SU-DHL-6 (cell line): ENCODE measurements around the gene COL25A1.

Experiments used
- H2AFZ ChIP-seq: fragments of 200-600 bp; sonication (generic); 2 replicates; pipeline ENCODE4 v1.6.1; 2014; ENCODE audit warnings: low read depth, mild to moderate bottlenecking, moderate library complexity, mixed read lengths, antibody characterized with exemption, low read length; ENCODE audit not compliant: severe bottlenecking
- H3F3A ChIP-seq: fragments of 200-600 bp; shearing (Covaris generic); 2 replicates; pipeline ENCODE4 v1.6.0; 2016; ENCODE audit warnings: antibody characterized with exemption, mild to moderate bottlenecking; ENCODE audit not compliant: insufficient read depth
- H3K27ac ChIP-seq: fragments of 200-600 bp; sonication (generic); 2 replicates; pipeline ENCODE4 v1.5.1; 2016; ENCODE audit warnings: low read depth, mild to moderate bottlenecking, low read length, moderate library complexity, mixed read lengths
- H3K27me3 ChIP-seq: fragments of 200-600 bp; sonication (generic), shearing (Covaris generic); 2 replicates; pipeline ENCODE4 v1.6.0; 2014; ENCODE audit warnings: mild to moderate bottlenecking, low read length
- H3K36me3 ChIP-seq: fragments of 200-600 bp; sonication (generic); 2 replicates; pipeline ENCODE4 v1.6.1; 2014; ENCODE audit warnings: mild to moderate bottlenecking, low read length, mixed read lengths
- H3K4me2 ChIP-seq: fragments of 300-600, 200-600 bp; shearing (Covaris generic), sonication (generic); 2 replicates; pipeline ENCODE4 v1.6.0; 2014; ENCODE audit warnings: low read length, low read depth, mild to moderate bottlenecking; ENCODE audit not compliant: poor library complexity, severe bottlenecking
- H3K4me3 ChIP-seq: fragments of 200-600 bp; sonication (generic); 2 replicates; pipeline ENCODE4 v1.5.1; 2014; ENCODE audit warnings: antibody characterized with exemption, low read length, mild to moderate bottlenecking, mixed read lengths; ENCODE audit not compliant: insufficient read depth, poor library complexity, severe bottlenecking
- H3K79me2 ChIP-seq: fragments of 200-600 bp; sonication (generic); 2 replicates; pipeline ENCODE4 v1.6.1; 2014; ENCODE audit warnings: mild to moderate bottlenecking, low read length, moderate library complexity; ENCODE audit not compliant: insufficient read depth
- H3K9ac ChIP-seq: fragments of 200-600 bp; sonication (generic); 2 replicates; pipeline ENCODE4 v1.7.0; 2014; ENCODE audit warnings: mild to moderate bottlenecking, low read length
- H3K9me2 ChIP-seq: fragments of 200-600 bp; sonication (generic); replicated peaks from 2 replicates; pipeline ENCODE4 v1.6.1; 2014; ENCODE audit warnings: low read length; ENCODE audit not compliant: insufficient read depth
- H3K9me3 ChIP-seq: fragments of 200-600 bp; sonication (generic); 2 replicates; pipeline ENCODE4 v1.6.1; 2014; ENCODE audit warnings: low read length, mixed read lengths; ENCODE audit not compliant: insufficient read depth
- H4K20me1 ChIP-seq: fragments of 200-600 bp; sonication (generic); 2 replicates; pipeline ENCODE4 v1.6.1; 2014; ENCODE audit warnings: low read depth, mild to moderate bottlenecking, antibody characterized with exemption, low read length, moderate library complexity, mixed read lengths
- EZH2phosphoT487 ChIP-seq: fragments of 200-600 bp; sonication (generic), shearing (Covaris generic); conservative IDR thresholded peaks from 2 replicates; pipeline ENCODE4 v1.6.1; 2018; ENCODE audit warnings: mild to moderate bottlenecking, antibody characterized with exemption, low read length, moderate library complexity, mixed read lengths
- TF ChIP-seq, protein P1 (sequence below): fragments of 200-600 bp; sonication (generic); IDR thresholded peaks from one replicate; pipeline ENCODE4 v1.5.1; 2017; ENCODE audit warnings: antibody characterized with exemption, mild to moderate bottlenecking, low read length, moderate library complexity; ENCODE audit not compliant: insufficient read depth, poor library complexity, severe bottlenecking

COL25A1 gene

DNA sequence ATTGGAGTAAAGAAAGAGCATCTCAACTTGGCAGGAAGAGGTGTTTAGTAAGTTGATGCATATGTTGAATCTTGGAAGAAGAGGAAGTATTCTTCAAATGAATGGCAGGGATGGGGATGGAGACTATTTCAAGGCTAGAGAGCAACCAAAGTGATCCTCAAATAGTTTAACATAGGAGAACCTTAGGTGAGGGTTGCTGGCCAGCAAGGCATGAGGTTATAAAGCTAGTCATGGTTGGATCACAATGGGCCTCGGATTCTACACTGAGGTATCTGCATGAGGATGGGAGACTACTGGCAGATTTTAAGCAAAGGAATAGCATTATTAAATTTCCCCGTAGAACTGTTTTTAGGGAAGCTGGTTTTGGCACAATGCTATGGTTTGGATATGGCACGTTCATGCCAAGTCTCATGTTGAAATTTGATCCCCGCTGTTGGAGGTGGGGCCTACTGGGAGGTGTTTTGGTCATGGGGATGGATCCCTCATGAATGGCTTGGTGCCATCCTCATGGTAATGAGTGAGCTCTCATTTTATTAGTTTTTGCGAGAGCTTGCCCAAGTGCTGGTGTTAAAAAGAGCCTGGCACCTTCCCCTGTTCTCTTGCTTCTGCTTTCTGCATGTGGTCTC lies 497.7 kb downstream of the COL25A1 start:
- H3K27ac ChIP-seq = no peak overlapping the region
- H3K9me3 ChIP-seq = no peaks in the 10 kb centered on the region

DNA sequence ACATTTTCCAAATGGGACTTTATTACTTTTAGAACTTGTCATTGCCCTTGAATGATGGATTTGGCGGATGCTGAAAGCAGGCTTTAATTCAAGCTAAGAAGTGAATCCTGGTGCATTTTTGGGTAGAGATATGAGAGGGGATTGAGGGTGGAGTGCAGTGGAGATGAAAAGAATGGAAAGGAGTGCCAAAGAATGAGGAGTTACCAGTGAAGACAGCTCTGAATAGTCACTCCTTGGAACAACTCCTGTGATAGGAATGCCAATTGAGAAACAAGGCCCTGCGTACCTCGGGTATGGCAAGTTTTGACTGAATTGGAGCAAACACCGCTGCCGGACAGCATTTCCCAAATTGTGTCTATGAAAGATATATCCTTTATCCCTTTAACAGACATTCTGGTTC lies 503.2 kb downstream of the COL25A1 start:
- H3K27me3 ChIP-seq = no peaks in the 10 kb centered on the region
- H3K4me2 ChIP-seq = no peak overlapping the region
- no peaks in the 10 kb centered on the region for H3K9me3 ChIP-seq
- no peaks in the 10 kb centered on the region for H3K79me2 ChIP-seq
- no peak overlapping the region for H3K9ac ChIP-seq
- H3K27ac ChIP-seq = no peak overlapping the region
- H2AFZ ChIP-seq = no peak overlapping the region
- no peak overlapping the region for H3K4me3 ChIP-seq
- H3F3A ChIP-seq = no peaks in the 10 kb centered on the region
- H3K9me2 ChIP-seq = no peaks in the 10 kb centered on the region
- no peaks in the 10 kb centered on the region for H4K20me1 ChIP-seq
- H3K36me3 ChIP-seq = no peaks in the 10 kb centered on the region
- TF ChIP-seq, protein P1, sequence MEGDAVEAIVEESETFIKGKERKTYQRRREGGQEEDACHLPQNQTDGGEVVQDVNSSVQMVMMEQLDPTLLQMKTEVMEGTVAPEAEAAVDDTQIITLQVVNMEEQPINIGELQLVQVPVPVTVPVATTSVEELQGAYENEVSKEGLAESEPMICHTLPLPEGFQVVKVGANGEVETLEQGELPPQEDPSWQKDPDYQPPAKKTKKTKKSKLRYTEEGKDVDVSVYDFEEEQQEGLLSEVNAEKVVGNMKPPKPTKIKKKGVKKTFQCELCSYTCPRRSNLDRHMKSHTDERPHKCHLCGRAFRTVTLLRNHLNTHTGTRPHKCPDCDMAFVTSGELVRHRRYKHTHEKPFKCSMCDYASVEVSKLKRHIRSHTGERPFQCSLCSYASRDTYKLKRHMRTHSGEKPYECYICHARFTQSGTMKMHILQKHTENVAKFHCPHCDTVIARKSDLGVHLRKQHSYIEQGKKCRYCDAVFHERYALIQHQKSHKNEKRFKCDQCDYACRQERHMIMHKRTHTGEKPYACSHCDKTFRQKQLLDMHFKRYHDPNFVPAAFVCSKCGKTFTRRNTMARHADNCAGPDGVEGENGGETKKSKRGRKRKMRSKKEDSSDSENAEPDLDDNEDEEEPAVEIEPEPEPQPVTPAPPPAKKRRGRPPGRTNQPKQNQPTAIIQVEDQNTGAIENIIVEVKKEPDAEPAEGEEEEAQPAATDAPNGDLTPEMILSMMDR = no peak
- no peak for TF ChIP-seq EZH2phosphoT487

More for the DNA sequence above, 497.7 kb downstream of the COL25A1 start:
- no peaks in the 10 kb centered on the region for H3K36me3 ChIP-seq
- no peaks in the 10 kb centered on the region for H3K9me2 ChIP-seq
- no peak overlapping the region for H2AFZ ChIP-seq
- no peaks in the 10 kb centered on the region for H3K79me2 ChIP-seq
- H4K20me1 ChIP-seq = no peaks in the 10 kb centered on the region
- no peak overlapping the region for H3K9ac ChIP-seq
- no peak overlapping the region for H3K4me3 ChIP-seq
- H3K4me2 ChIP-seq = no peak overlapping the region
- H3F3A ChIP-seq = no peaks in the 10 kb centered on the region
- TF ChIP-seq, protein P1 = no peak
- TF ChIP-seq EZH2phosphoT487 = no peak
- no peaks in the 10 kb centered on the region for H3K27me3 ChIP-seq

DNA sequence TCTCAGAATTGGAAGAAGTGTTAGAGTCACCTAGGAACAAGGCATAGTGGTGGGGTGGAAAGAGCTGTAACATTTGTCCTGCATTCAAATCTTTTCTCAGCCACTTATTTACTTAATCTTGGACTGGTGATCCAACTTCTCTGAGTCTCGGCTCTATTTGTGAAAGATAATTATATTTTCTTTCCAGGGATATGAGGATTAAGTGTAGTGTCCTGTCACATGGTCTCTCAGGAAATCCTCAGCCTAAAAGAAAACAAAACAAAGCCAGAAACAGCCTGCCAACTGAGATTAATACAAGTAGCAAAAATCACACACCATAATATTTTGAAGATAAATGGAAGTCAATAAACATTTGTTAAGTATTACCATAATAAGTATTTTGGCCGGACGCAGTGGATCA lies 506.3 kb downstream of the COL25A1 start:
- Histone ChIP-seq H3K9me3 (no peaks in the 10 kb centered on the region), H3K9me2 (no peaks in the 10 kb centered on the region), H3K79me2 (no peaks in the 10 kb centered on the region), H3K27ac (no peak overlapping the region), H3K27me3 (no peaks in the 10 kb centered on the region), H3F3A (no peaks in the 10 kb centered on the region), H3K4me2 (no peak overlapping the region), H3K4me3 (no peak overlapping the region), H2AFZ (no peak overlapping the region), H3K9ac (no peak overlapping the region), H4K20me1 (no peaks in the 10 kb centered on the region), H3K36me3 (no peaks in the 10 kb centered on the region)
- TF ChIP-seq, protein P1 = no peak
- TF ChIP-seq EZH2phosphoT487 = no peak
